CD4-positive, alpha-beta T cell treated with Interleukin-6 for 4 hours (primary cell): ENCODE data around the gene USP25.
"Not testable (repeated sequence)": the region's sequence is repeated elsewhere in the genome, so short reads cannot be mapped to it uniquely, and the experiment has no call there.

Source experiments
- DNase-seq: peaks from one replicate; pipeline ENCODE4 v3.0.0-alpha.2; 2020; ENCODE audit warnings: mixed read lengths

Gene USP25

GRCh38 chr21:15732290-15732995 lies 2.7 kb downstream of the USP25 start:
- DNase-seq: no peak

- DNase-seq: no peak
Observed at GRCh38 chr21:15732996-15733329, 3.2 kb downstream of the USP25 start.

- no peak for DNase-seq
Observed at GRCh38 chr21:15735409-15735808, 5.6 kb downstream of the USP25 start.

- DNase-seq: not testable (repeated sequence)
Observed at GRCh38 chr21:15735931-15736330, 6.1 kb downstream of the USP25 start.

GRCh38 chr21:15738779-15739178 lies 9.0 kb downstream of the USP25 start:
- not testable (repeated sequence) for DNase-seq

- no peak for DNase-seq
Observed at GRCh38 chr21:15740383-15740782, 10.6 kb downstream of the USP25 start.

- DNase-seq: no peak
Observed at GRCh38 chr21:15741510-15741909, 11.7 kb downstream of the USP25 start.

- DNase-seq: no peak
Observed at GRCh38 chr21:15742052-15742670, 12.4 kb downstream of the USP25 start.

- DNase-seq: no peak
Observed at GRCh38 chr21:15742694-15743093, 12.9 kb downstream of the USP25 start.

GRCh38 chr21:15743593-15743992 lies 13.8 kb downstream of the USP25 start:
- DNase-seq: no peak

GRCh38 chr21:15744926-15745325 lies 15.1 kb downstream of the USP25 start:
- no peak for DNase-seq

GRCh38 chr21:15748586-15748985 lies 18.8 kb downstream of the USP25 start:
- DNase-seq: no peak

- no peak for DNase-seq
Observed at GRCh38 chr21:15749082-15749860, 19.5 kb downstream of the USP25 start.

GRCh38 chr21:15749861-15750159 lies 20.0 kb downstream of the USP25 start:
- DNase-seq: no peak

- no peak for DNase-seq
Observed at GRCh38 chr21:15751037-15751436, 21.3 kb downstream of the USP25 start.

- no peak for DNase-seq
Observed at GRCh38 chr21:15751546-15751945, 21.8 kb downstream of the USP25 start.

- no peak for DNase-seq
Observed at GRCh38 chr21:15752763-15753407, 23.1 kb downstream of the USP25 start.

- no peak for DNase-seq
Observed at GRCh38 chr21:15753741-15754140, 24.0 kb downstream of the USP25 start.

- no peak for DNase-seq
Observed at GRCh38 chr21:15754640-15755039, 24.9 kb downstream of the USP25 start.

- no peak for DNase-seq
Observed at GRCh38 chr21:15755125-15755524, 25.3 kb downstream of the USP25 start.

GRCh38 chr21:15759469-15759868 lies 29.7 kb downstream of the USP25 start:
- no peak for DNase-seq

GRCh38 chr21:15761507-15762100 lies 31.8 kb downstream of the USP25 start:
- DNase-seq: no peak

- no peak for DNase-seq
Observed at GRCh38 chr21:15763359-15763758, 33.6 kb downstream of the USP25 start.
